GM12878 (cell line): ENCODE results near the gene SPATA9. TPM values are rescaled to one million over a fixed set of nuclear protein-coding genes. Genes with fewer than 3 reads are reported as not detected.
A peak's percentile ranks its signal among the peaks of the same experiment; 100 is the strongest.

ENCODE experiments used
- ATF7 ChIP-seq: fragments of 450-650 bp; IDR thresholded peaks from 2 replicates; pipeline ENCODE4 v1.6.1; 2016; ENCODE audit warnings: low read depth, mild to moderate bottlenecking
- BACH1 ChIP-seq: fragments of 450-650 bp; IDR thresholded peaks from 2 replicates; pipeline ENCODE4 v1.6.1; 2017; ENCODE audit warnings: mild to moderate bottlenecking, borderline replicate concordance
- CBFB ChIP-seq: IDR thresholded peaks from 2 replicates; pipeline ENCODE4 v1.6.1; 2016; ENCODE audit warnings: antibody characterized with exemption, low read depth
- CREB1 ChIP-seq: IDR thresholded peaks from 2 replicates; pipeline ENCODE4 v1.6.1; 2012; ENCODE audit warnings: low read depth, mild to moderate bottlenecking, inconsistent platforms
- FOS ChIP-seq: IDR thresholded peaks from 3 replicates; pipeline ENCODE4 v1.6.1; 2011; ENCODE audit warnings: borderline replicate concordance; ENCODE audit not compliant: insufficient read length; ENCODE audit errors: extremely low read depth
- HDAC2 ChIP-seq: fragments of 200-600 bp; sonication (generic); IDR thresholded peaks from 2 replicates; pipeline ENCODE4 v1.6.1; 2017
- JUND ChIP-seq: IDR thresholded peaks from 2 replicates; pipeline ENCODE4 v1.6.1; 2012; ENCODE audit warnings: low read depth, mild to moderate bottlenecking, low read length, improper control_type of control experiment, moderate library complexity
- POLR2AphosphoS2 ChIP-seq: IDR thresholded peaks from 2 replicates; pipeline ENCODE4 v1.6.1; 2011; ENCODE audit warnings: low read depth, mild to moderate bottlenecking, low read length, improper control_type of control experiment, moderate library complexity
- RAD21 ChIP-seq: IDR thresholded peaks from 2 replicates; pipeline ENCODE4 v1.6.1; 2011; ENCODE audit warnings: mild to moderate bottlenecking, low read depth, low read length, moderate library complexity; ENCODE audit not compliant: insufficient read depth
- SIX5 ChIP-seq: IDR thresholded peaks from 2 replicates; pipeline ENCODE4 v1.6.1; 2011; ENCODE audit warnings: mild to moderate bottlenecking, low read depth, low read length, moderate library complexity; ENCODE audit not compliant: severe bottlenecking
- SREBF1 ChIP-seq: IDR thresholded peaks from 2 replicates; pipeline ENCODE4 v1.6.1; 2012; ENCODE audit warnings: mild to moderate bottlenecking, low read length
- SREBF2 ChIP-seq: IDR thresholded peaks from 2 replicates; pipeline ENCODE4 v1.6.1; 2012; ENCODE audit warnings: mild to moderate bottlenecking, low read length
- STAT1 ChIP-seq: fragments of 450-650 bp; conservative IDR thresholded peaks from 2 replicates; pipeline ENCODE4 v1.6.1; 2014; ENCODE audit warnings: antibody characterized with exemption, mild to moderate bottlenecking
- SUZ12 ChIP-seq: fragments of 200-600 bp; sonication (generic); IDR thresholded peaks from one replicate; pipeline ENCODE4 v1.6.1; 2018; ENCODE audit warnings: antibody characterized with exemption, mild to moderate bottlenecking; ENCODE audit not compliant: unreplicated experiment
- YY1 ChIP-seq: IDR thresholded peaks from 2 replicates; pipeline ENCODE4 v1.6.1; 2011; ENCODE audit warnings: low read depth, mild to moderate bottlenecking, low read length
- polyA plus RNA-seq, 11 experiments: library from polyadenylated mRNA; depleted of rRNA in 4 of 11; unstranded in 6 of 11; stranded (reverse) in 5 of 11; fragments of >200 nt; fragmentation: Nextera tagmentation in 4 of 11; fragmentation: Illumina TruSeq in 1 of 11; extraction: Ambion mirVana in 4 of 11; extraction: Trizol in 1 of 11; gene quantifications; 1 replicate in 1 of 11; 2 replicates in 10 of 11; pipeline versions ENCODE4 v1.2.1 to v1.2.3, GENCODE V29; 2011 to 2016; ENCODE audit warnings: inconsistent platforms in 2 of 11, missing spikeins in 2 of 11, low read depth in 1 of 11
- total RNA-seq, 4 experiments: library from RNA; depleted of rRNA in 3 of 4; stranded (reverse); fragments of >200 nt in 3 of 4; fragmentation: Illumina TruSeq in 1 of 4; extraction: Trizol in 1 of 4; gene quantifications; 2 replicates each; pipeline versions ENCODE4 v1.2.1 to v1.2.3, GENCODE V29; 2013 to 2021
- TF ChIP-seq, protein P1 (sequence below): IDR thresholded peaks from 2 replicates; pipeline ENCODE4 v1.6.1; 2011; ENCODE audit warnings: borderline replicate concordance, low read depth, mild to moderate bottlenecking, moderate library complexity, low read length; ENCODE audit not compliant: insufficient read depth, poor library complexity, severe bottlenecking
- TF ChIP-seq, protein P2 (sequence below): IDR thresholded peaks from 2 replicates; pipeline ENCODE4 v1.6.1; 2011; ENCODE audit warnings: mild to moderate bottlenecking, low read depth, low read length, moderate library complexity; ENCODE audit not compliant: insufficient replicate concordance
- TF ChIP-seq, protein P3 (sequence below): fragments of 450-650 bp; IDR thresholded peaks from 2 replicates; pipeline ENCODE4 v1.6.1; 2018; ENCODE audit warnings: mild to moderate bottlenecking, low read depth, moderate library complexity; ENCODE audit not compliant: partially characterized antibody
- TF ChIP-seq, protein P4 (sequence below): fragments of 450-650 bp; IDR thresholded peaks from 2 replicates; pipeline ENCODE4 v1.6.1; 2016; ENCODE audit warnings: mild to moderate bottlenecking, moderate library complexity, borderline replicate concordance

Gene SPATA9
- total and polyA plus RNA-seq, 10 of the 15 experiments (the other 5 are each of a cell fraction or from before 2014, with no cell fraction given) = 0.11 to 0.49 (median 0.16) TPM; not detected in 1

DNA sequence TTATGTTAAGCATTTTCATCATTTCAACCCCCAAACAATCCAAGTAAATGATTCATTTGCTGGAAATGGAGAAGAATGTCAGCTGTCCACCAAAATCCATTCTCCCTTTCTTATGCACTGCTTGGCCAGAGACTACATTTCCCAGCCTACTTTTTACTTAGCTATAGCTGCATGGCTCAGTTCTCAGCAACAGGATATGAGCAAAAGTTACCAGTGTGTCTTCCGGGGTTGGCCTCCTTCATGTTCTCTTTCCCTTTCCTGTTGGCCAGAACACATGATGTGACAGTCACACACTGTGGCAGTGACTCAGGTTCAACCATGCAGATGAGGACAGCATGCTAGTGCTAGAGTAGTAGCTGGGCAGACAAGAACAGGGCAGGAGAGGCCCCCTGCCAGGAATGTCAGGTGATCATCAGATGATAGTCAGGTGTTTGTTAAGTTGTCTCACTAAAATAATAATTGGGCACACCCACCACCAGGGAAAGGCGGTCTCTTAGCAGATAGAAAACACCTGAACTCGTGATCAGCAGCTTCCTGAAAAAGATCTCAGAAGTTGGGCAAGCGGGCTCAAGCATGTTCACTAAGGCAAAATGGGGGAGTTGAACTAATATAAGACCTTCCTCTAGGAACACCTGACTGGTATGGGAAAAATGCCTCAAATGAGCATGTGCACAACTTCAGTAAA, 50.7 kb downstream of the SPATA9 start (continued):
- TF ChIP-seq, protein P1, sequence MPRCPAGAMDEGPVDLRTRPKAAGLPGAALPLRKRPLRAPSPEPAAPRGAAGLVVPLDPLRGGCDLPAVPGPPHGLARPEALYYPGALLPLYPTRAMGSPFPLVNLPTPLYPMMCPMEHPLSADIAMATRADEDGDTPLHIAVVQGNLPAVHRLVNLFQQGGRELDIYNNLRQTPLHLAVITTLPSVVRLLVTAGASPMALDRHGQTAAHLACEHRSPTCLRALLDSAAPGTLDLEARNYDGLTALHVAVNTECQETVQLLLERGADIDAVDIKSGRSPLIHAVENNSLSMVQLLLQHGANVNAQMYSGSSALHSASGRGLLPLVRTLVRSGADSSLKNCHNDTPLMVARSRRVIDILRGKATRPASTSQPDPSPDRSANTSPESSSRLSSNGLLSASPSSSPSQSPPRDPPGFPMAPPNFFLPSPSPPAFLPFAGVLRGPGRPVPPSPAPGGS = no peak
- TF ChIP-seq SIX5 (peak; percentile 56), SREBF2 (no peak), RAD21 (no peak), FOS (no peak), CBFB (no peak), JUND (no peak), YY1 (0 out of 2 replicates have a peak, but pooled peaks have one; percentile 40), POLR2AphosphoS2 (no peak), CREB1 (peak; percentile 57; the same call in 1 of the 2 replicates), SREBF1 (no peak), BACH1 (no peak), HDAC2 (no peak), SUZ12 (no peak), ATF7 (no peak), STAT1 (no peak)
- TF ChIP-seq, protein P2, sequence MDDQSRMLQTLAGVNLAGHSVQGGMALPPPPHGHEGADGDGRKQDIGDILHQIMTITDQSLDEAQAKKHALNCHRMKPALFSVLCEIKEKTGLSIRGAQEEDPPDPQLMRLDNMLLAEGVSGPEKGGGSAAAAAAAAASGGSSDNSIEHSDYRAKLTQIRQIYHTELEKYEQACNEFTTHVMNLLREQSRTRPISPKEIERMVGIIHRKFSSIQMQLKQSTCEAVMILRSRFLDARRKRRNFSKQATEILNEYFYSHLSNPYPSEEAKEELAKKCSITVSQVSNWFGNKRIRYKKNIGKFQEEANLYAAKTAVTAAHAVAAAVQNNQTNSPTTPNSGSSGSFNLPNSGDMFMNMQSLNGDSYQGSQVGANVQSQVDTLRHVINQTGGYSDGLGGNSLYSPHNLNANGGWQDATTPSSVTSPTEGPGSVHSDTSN = no peak
- TF ChIP-seq, protein P3, sequence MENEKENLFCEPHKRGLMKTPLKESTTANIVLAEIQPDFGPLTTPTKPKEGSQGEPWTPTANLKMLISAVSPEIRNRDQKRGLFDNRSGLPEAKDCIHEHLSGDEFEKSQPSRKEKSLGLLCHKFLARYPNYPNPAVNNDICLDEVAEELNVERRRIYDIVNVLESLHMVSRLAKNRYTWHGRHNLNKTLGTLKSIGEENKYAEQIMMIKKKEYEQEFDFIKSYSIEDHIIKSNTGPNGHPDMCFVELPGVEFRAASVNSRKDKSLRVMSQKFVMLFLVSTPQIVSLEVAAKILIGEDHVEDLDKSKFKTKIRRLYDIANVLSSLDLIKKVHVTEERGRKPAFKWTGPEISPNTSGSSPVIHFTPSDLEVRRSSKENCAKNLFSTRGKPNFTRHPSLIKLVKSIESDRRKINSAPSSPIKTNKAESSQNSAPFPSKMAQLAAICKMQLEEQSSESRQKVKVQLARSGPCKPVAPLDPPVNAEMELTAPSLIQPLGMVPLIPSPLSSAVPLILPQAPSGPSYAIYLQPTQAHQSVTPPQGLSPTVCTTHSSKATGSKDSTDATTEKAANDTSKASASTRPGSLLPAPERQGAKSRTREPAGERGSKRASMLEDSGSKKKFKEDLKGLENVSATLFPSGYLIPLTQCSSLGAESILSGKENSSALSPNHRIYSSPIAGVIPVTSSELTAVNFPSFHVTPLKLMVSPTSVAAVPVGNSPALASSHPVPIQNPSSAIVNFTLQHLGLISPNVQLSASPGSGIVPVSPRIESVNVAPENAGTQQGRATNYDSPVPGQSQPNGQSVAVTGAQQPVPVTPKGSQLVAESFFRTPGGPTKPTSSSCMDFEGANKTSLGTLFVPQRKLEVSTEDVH = no peak
- TF ChIP-seq, protein P4, sequence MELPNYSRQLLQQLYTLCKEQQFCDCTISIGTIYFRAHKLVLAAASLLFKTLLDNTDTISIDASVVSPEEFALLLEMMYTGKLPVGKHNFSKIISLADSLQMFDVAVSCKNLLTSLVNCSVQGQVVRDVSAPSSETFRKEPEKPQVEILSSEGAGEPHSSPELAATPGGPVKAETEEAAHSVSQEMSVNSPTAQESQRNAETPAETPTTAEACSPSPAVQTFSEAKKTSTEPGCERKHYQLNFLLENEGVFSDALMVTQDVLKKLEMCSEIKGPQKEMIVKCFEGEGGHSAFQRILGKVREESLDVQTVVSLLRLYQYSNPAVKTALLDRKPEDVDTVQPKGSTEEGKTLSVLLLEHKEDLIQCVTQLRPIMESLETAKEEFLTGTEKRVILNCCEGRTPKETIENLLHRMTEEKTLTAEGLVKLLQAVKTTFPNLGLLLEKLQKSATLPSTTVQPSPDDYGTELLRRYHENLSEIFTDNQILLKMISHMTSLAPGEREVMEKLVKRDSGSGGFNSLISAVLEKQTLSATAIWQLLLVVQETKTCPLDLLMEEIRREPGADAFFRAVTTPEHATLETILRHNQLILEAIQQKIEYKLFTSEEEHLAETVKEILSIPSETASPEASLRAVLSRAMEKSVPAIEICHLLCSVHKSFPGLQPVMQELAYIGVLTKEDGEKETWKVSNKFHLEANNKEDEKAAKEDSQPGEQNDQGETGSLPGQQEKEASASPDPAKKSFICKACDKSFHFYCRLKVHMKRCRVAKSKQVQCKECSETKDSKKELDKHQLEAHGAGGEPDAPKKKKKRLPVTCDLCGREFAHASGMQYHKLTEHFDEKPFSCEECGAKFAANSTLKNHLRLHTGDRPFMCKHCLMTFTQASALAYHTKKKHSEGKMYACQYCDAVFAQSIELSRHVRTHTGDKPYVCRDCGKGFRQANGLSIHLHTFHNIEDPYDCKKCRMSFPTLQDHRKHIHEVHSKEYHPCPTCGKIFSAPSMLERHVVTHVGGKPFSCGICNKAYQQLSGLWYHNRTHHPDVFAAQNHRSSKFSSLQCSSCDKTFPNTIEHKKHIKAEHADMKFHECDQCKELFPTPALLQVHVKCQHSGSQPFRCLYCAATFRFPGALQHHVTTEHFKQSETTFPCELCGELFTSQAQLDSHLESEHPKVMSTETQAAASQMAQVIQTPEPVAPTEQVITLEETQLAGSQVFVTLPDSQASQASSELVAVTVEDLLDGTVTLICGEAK = no peak
